SK-MEL-5 (cell line): ENCODE measurements around the gene SCN4A. TPM values are rescaled to one million over a fixed set of nuclear protein-coding genes. Genes with fewer than 3 reads are reported as not detected.
"Not testable (repeated sequence)": the region's sequence is repeated elsewhere in the genome, so short reads cannot be mapped to it uniquely, and the experiment has no call there.

Source experiments
- DNase-seq: peaks from one replicate; pipeline ENCODE4 v3.0.0-alpha.2; 2016; ENCODE audit warnings: low read depth, low spot score
- in situ Hi-C: cut with HindIII; loops from 2 replicates; pipeline ENCODE4 v1.10.0; 2016; ENCODE audit warnings: low sequenced_read_pairs, high pct_unique_total_duplicates, low pct_unique_long_range_greater_than_20kb
- small RNA-seq, 2 experiments: library from RNA; depleted of rRNA; stranded (forward); fragments of <200 nt; gene quantifications; one replicate each; pipeline ENCODE3, GENCODE V24; 2014
- total RNA-seq: library from RNA; depleted of rRNA; stranded (reverse); fragments of >200 nt; shearing (Covaris generic); gene quantifications from 2 replicates; pipeline ENCODE4 v1.2.3, GENCODE V29; 2014; rRNA removed

SCN4A gene
- total RNA-seq, 1 experiment from 2014 or later = not detected

DNA sequence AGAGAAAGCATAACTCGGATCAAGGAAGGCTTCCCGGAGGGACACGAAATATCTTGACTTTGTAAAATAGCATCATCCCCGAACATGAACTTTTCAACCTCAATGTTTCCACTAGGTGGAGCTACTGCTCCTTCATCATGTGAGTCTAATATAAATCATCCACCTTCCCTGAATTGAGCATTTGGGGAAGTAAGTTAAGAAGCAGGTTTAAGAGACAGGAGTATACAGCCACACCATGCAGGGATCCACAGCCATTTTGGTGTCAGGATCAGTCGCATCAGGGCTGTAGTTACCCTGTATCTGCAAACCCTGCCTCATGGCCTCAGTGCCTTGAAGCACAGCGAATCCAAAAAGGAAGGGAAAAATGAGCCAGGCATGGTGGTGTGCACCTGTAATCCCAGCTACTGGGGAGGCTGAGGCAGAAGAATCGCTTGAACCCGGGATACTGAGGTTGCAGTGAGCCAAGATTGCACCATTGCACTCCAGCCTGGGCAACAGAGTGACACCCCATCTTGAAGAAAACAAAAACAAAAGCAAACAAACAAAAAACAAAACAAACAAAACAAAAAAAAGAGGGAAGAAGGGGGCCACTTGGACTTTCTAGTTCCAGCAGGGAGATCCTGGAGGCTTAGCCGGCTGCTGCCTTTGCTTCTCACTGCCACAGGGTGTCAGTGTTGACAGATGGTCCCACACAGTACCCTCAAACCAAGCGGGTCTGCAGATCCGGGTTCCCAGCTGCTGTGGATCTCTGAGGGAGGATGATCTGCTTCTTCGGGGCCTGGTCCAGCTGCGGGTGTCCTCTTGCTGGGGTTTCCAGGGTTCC lies 83.5 kb downstream of the SCN4A start:
- peak; percentile 69 for DNase-seq
- in situ Hi-C loops = not testable (repeated sequence)

Small RNA genes lying within 50 kb of the gene (small RNA-seq; reads per million reads assigned to genes)
- gene AC127029.1 = 0 reads per million in 2 experiments
- 0 reads per million in 2 experiments for gene GH1

Other genes with a start within 250 kb of the SCN4A start
- 11.9 and 14.6 TPM in 2 replicates for gene STRADA, start 231.1 kb downstream of the SCN4A start, total RNA-seq
- gene CCDC47, start 199.3 kb downstream of the SCN4A start, total RNA-seq = 105 and 109 TPM in 2 replicates
- gene DDX42, start 198.7 kb downstream of the SCN4A start, total RNA-seq = 56.8 and 60.2 TPM in 2 replicates
- 21.8 and 30.8 TPM in 2 replicates for gene PSMC5, start 145.5 kb downstream of the SCN4A start, total RNA-seq
- gene FTSJ3, start 145.3 kb downstream of the SCN4A start, total RNA-seq = 42.4 and 51.6 TPM in 2 replicates
- gene SMARCD2, start 130.2 kb downstream of the SCN4A start, total RNA-seq = 146 and 160 TPM in 2 replicates
- not detected in 2 replicates for gene CSH2, start 99.2 kb downstream of the SCN4A start, total RNA-seq
- gene GH2, start 91.0 kb downstream of the SCN4A start, total RNA-seq = not detected in 2 replicates
- gene CSH1, start 76.3 kb downstream of the SCN4A start, total RNA-seq = not detected in 2 replicates
- not detected in 2 replicates for gene CSHL1, start 61.7 kb downstream of the SCN4A start, total RNA-seq
- gene GH1, start 54.1 kb downstream of the SCN4A start, total RNA-seq = not detected in 2 replicates
- 2.2 and 3.1 TPM in 2 replicates for gene CD79B, start 40.6 kb downstream of the SCN4A start, total RNA-seq
- 0.13 TPM in 1 of 2 replicates, not detected in the other for gene PRR29, start 25.4 kb upstream of the SCN4A start, total RNA-seq
- gene ICAM2, start 47.7 kb upstream of the SCN4A start, total RNA-seq = 0.71 TPM in 1 of 2 replicates, not detected in the other
- gene ERN1, start 157.2 kb upstream of the SCN4A start, total RNA-seq = 6.2 and 7.2 TPM in 2 replicates